ENCODE results near the gene COL4A2. TPM values are rescaled to one million over a fixed set of nuclear protein-coding genes. Genes with fewer than 3 reads are reported as not detected.

COL4A2 gene
- total RNA-seq, 1 experiment from 2014 or later = 1.6 TPM

- ChIA-PET POLR2A (no interaction called here), RAD21 (ENCODE audit: low non-redundant PET in 1 of 2, low total read pairs in 2 of 2, uncharacterized antibody in 2 of 2, unreplicated experiment in 2 of 2) (no interaction called here), CTCF (no interaction called here)
- no peaks in the 10 kb centered on the region for H3K4me1 ChIP-seq (ENCODE audit: control insufficient read depth in 1 of 2, insufficient read depth in 2 of 2, low read length in 2 of 2)
- H3K9ac ChIP-seq (ENCODE audit: low read length) = no peak overlapping the region
- DNase-seq (ENCODE audit: low read depth, low spot score) (no peak), ATAC-seq (no peak)
- H3K36me3 ChIP-seq (ENCODE audit: control insufficient read depth in 1 of 2, insufficient read depth in 2 of 2, low read length in 2 of 2) = no peaks in the 10 kb centered on the region
- intact Hi-C loops (cut with micrococcal nuclease) = no loop called here
- H3K9me3 ChIP-seq (ENCODE audit: control insufficient read depth in 1 of 2, insufficient read depth in 1 of 2, low read depth in 1 of 2, low read length in 2 of 2) = no peaks in the 10 kb centered on the region
- no peaks in the 10 kb centered on the region for H3K9me2 ChIP-seq (ENCODE audit: insufficient read depth)
- H3K27me3 ChIP-seq (ENCODE audit: insufficient read depth, low read length) = no peaks in the 10 kb centered on the region
- H3K4me3 ChIP-seq (replicated peaks in 1 of 2; ENCODE audit: low read depth in 1 of 2, low read length in 2 of 2) = no peak overlapping the region
- H2AFZ ChIP-seq (ENCODE audit: low read depth, low read length, poor library complexity, severe bottlenecking) = no peak overlapping the region
- BruUV-seq (replicated peaks) = no TSS peak
- no peaks in the 10 kb centered on the region for H3K79me2 ChIP-seq (ENCODE audit: insufficient read depth, low read length)
- H4K20me1 ChIP-seq (ENCODE audit: insufficient read depth) = no peaks in the 10 kb centered on the region
- H3K27ac ChIP-seq (ENCODE audit: low read depth, low read length) = no peak overlapping the region
- H3K4me2 ChIP-seq (ENCODE audit: low read length) = no peak overlapping the region
- TF ChIP-seq ZNF274 (IDR thresholded peaks at IDR 0.05; ENCODE audit: low read depth, low read length) (no peak), ZFX (IDR thresholded peaks at IDR 0.05) (no peak), ELF1 (IDR thresholded peaks at IDR 0.05; ENCODE audit: borderline replicate concordance, low read depth) (no peak), SP1 (IDR thresholded peaks at IDR 0.05; ENCODE audit: low read depth) (no peak), TCF7L2 (IDR thresholded peaks at IDR 0.05; ENCODE audit: borderline replicate concordance, extremely low read depth, insufficient read depth, insufficient read length) (no peak)
Measured at GRCh38 chr13:110492679-110493593, 185.9 kb downstream of the COL4A2 start.

DNA sequence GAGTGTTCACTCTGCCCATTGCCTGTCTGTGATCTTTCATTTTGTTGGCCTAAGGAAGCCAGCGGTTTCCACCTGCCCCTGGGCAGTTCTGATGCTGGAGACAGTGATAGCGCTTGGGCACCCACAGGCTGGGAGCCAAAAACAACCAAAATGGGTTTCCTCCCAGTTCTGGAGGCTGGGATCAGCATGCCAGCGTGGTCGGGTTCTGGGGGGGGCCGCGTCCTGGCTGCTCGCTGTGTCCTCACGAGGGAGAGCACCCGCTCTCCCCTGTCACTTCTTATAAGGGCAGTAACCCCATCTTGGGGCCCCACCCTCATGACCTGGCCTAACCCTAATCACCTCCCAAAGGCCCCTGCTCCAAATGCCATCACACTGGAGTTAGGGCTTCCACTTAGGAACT, 186.5 kb downstream of the COL4A2 start:
- Histone ChIP-seq H3K27me3 (ENCODE audit: insufficient read depth, low read length) (no peaks in the 10 kb centered on the region), H3K27ac (ENCODE audit: low read depth, low read length) (no peak overlapping the region), H3K4me2 (ENCODE audit: low read length) (no peak overlapping the region), H3K36me3 (ENCODE audit: control insufficient read depth in 1 of 2, insufficient read depth in 2 of 2, low read length in 2 of 2) (no peaks in the 10 kb centered on the region), H3K9me2 (ENCODE audit: insufficient read depth) (no peaks in the 10 kb centered on the region), H3K9ac (ENCODE audit: low read length) (no peak overlapping the region), H3K79me2 (ENCODE audit: insufficient read depth, low read length) (no peaks in the 10 kb centered on the region), H4K20me1 (ENCODE audit: insufficient read depth) (no peaks in the 10 kb centered on the region), H2AFZ (ENCODE audit: low read depth, low read length, poor library complexity, severe bottlenecking) (no peak overlapping the region), H3K9me3 (ENCODE audit: control insufficient read depth in 1 of 2, insufficient read depth in 1 of 2, low read depth in 1 of 2, low read length in 2 of 2) (no peaks in the 10 kb centered on the region), H3K4me3 (replicated peaks in 1 of 2; ENCODE audit: low read depth in 1 of 2, low read length in 2 of 2) (no peak overlapping the region), H3K4me1 (ENCODE audit: control insufficient read depth in 1 of 2, insufficient read depth in 2 of 2, low read length in 2 of 2) (no peaks in the 10 kb centered on the region)
- TF ChIP-seq EZH2 (IDR thresholded peaks at IDR 0.05) (no peak), CTCF (IDR thresholded peaks at IDR 0.05 in 2 of 3, conservative IDR thresholded peaks at IDR 0.05 in 1 of 3; ENCODE audit: borderline replicate concordance in 1 of 3, insufficient read depth in 1 of 3, low read depth in 2 of 3, low read length in 2 of 3) (no peak)
- DNase-seq (ENCODE audit: low read depth, low spot score) (no peak), ATAC-seq (no peak)
- ChIA-PET POLR2A (no interaction called here), RAD21 (ENCODE audit: low non-redundant PET in 1 of 2, low total read pairs in 2 of 2, uncharacterized antibody in 2 of 2, unreplicated experiment in 2 of 2) (no interaction called here), CTCF (interaction anchor here (0.7 kb wide), 1 partner anchor 271 kb away, joined by 3 read pairs; no protein-coding TSS in a partner anchor)
- intact Hi-C loops (cut with micrococcal nuclease) = no loop called here
- BruUV-seq (replicated peaks) = no TSS peak
